NOMO-1 (cell line): ENCODE data around the gene RGS14.

Source experiments
- DNase-seq, 2 experiments: peaks; one replicate each; lab custom pipeline; 2025; ENCODE audit not compliant: unreplicated experiment in 2 of 2; lab: John Stamatoyannopoulos, UW

The RGS14 gene

DNA sequence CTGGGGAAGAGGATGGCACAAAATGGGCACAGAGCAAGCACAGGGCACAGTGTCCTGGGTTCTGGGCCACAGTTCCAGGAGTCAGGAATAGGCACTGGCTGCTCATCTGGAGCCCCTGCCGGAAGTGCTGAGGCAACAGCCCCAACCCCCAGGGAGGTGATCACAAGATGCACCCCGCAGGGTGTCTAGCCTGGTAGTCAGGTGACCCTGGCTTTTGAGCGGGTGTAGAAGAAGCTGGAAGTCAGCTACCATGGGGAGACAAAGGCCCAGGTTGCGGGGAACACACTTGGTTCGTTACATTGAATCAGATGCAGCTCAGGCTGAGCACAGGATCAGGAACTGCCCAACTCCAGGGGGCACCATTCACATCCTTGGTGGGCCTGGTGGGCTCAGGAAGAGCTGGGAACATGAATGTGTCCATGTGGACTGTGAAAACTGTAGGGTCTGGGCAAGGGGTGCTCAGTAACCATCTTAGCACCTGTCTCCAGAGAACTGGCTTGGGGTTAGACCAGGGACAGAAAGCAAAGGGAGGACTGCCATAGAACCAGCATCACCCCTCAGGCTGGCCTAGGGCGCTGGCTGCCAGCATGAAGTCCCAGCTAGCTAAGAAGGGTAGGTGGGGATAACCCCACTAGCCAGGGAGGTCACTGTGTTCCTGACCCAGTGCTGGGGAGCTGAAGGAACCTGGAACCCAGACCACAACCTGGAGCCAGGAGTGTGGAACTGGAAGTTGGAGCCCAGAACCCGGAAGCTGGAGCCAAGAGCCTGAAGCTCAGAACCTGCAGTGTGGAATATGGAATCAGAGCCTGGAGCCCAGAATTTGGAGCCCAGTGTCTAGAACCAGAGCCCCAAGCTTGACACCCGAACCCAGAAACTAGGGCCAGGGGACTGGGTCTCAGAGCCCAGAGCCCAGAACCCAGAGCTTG, 20.4 kb downstream of the RGS14 start:
- DNase-seq, result no peak

DNA sequence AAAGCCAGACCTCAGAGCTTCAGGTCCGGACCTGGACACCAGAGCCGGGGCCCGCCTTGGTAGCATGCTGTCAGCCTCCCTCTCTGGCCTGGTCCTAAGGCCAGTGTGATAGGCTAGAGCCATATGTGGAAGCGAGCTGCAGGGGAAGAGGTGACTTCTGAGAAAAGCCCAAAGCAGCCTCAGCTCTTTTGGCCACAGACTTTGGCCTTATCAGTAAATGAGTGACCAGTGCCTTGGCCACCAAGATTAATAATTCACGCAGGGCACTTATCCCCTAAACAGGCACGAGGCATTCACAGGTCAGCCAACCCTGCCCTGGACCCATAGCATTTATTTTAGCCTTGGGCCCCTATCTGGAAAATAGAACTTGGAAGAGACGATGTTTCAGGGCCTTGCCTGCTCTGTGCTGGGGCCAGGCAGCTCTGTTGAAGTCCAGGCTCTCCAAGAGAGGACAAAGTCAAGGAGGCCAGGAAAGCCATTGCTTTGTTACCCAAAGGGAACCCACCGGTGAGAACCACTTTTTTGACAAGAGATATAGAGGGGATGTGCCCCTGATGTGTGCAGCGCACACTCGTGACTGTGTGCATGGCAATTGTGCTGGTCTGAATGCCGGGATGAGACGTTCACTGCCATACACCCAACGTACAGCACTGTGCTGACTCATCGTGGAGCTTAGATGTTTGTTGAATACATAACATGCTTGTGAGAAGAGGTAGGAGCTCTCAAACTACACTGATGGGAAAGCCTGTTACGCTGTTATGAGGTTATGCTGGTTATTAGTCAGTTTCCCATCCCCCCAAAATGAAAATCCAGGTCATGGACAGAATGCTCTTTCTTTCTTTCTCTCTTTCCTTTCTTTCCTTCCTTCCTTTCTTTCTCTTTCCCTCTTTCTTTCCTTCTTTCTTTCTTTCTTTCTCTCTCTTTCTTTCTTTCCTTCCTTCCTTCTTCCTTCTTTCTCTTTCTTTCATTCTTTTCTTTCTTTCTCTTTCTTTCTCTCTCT, 21.5 kb downstream of the RGS14 start:
- DNase-seq, result no peak

DNA sequence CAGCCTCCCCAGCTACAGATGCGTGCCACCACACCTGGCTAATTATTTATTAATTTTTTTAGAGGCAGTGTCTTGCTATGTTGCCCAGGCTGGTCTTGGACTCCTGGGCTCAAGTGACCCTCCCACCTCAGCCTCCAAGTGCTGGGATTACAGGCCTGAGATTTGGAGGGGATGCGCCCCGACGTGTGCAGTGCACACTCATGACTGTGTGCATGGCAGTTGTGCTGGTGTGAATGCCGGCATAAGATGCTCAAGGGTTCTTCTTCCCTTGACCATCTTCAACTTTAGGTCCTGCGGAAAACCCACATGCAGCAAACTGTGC, 23.0 kb downstream of the RGS14 start:
- no peak for DNase-seq

DNA sequence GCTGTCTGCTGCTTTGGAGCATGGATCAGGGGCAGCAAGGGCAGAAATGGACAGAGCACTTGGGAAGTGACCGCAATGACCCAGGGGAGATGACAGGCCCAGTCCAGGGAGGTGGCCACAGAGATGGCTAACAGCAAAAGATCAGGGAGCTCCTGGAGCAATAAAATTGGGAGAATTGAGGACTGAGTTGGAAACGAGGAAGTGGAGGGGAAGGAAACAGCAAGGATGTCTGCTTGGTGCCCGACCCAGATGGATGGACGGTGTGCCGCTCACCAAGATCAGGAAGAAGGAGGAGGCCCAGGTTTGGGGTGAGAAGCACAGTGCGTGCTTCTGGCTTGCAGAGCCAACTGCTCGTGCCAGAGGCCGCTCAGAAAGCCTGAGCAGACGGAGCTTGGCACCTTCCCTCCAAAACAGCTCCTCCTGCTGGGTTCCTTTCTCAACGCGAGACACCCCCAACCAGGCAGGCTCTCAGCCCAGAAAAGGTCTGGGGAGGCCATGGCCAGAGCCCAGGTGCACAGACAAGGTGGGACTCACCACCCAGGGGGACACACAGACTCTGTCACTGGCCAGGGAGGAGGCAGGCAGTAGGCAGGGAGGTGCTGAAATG, 24.8 kb downstream of the RGS14 start:
- no peak for DNase-seq

DNA sequence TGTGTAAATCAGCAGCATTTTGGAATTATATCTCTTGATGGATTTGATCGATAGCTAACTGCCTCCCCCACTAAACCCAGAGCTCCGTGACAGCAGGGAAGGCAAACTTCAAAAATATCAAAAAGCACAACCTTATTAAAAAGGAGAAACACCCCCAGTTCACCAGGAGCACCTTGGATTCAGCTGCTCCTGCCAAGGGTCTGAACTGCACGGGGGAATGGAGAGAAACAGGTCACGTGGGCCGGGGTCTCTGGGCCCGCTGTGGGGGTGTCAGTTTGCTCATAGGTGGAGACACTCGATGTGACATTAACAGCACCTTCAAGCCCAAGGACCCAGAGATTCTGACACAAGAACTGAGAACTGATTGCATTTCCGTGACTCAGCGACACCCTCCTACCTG, 25.5 kb downstream of the RGS14 start:
- DNase-seq, result no peak

DNA sequence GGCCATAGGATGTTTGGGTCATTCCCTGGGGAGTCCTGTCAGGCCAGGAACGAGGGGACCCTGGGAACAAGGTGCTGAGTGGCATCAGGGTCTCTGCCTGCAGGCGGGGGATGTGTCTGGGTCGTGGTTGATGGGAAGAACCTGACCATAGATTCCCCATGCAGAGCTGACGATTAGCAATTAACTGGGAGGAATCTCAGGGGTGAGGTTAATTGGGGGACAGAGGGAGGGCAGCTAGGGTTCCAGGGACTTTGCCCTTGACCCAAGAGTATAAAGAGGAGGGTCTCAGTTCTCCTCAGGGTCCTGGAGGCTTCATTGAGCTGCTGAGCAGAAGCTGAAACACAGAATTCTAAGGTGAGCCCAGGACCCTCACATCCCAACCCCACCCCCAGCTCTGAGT, 26.4 kb downstream of the RGS14 start, which contains the start of gene SLC34A1:
TSS of gene SLC34A1 (plus strand) at position 301 of the 400 bp plus-strand sequence. CDS start 1,308 bp downstream, outside the sequence.
- DNase-seq, result no peak

DNA sequence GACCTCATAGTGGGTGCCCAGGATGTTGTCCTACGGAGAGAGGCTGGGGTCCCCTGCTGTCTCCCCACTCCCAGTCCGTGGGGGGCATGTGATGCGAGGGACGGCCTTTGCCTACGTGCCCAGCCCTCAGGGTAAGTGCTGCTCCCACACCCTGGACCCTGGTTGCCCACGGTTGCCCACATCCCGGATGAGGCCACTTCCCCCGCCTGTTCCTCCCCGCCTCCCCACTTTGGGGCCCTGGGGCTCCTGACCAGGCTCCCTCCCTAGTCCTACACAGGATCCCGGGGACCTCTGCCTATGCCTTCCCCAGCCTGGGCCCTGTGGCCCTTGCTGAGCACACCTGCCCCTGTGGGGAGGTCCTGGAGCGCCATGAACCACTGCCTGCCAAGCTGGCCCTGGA, 28.0 kb downstream of the RGS14 start:
- DNase-seq, result no peak

DNA sequence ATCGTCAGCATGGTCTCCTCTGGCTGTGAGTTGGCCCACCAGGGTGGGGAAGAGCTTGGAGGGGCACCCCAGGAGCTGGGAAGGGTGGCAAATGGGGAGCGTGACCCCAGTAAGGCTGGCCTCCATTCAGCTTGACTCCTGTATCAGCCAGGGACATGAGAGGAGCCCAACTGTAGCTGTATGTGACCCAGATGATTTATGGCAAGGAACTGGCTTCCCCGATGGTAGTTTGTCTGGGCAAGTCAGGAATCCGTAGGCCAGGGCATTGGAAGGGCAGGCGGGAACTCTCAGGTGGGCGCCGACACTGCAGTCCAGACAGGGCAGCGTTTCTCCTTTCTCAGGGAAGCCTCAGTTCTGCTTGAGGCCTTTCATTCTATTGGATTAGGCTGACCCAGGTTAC, 28.8 kb downstream of the RGS14 start:
- DNase-seq, result no peak

DNA sequence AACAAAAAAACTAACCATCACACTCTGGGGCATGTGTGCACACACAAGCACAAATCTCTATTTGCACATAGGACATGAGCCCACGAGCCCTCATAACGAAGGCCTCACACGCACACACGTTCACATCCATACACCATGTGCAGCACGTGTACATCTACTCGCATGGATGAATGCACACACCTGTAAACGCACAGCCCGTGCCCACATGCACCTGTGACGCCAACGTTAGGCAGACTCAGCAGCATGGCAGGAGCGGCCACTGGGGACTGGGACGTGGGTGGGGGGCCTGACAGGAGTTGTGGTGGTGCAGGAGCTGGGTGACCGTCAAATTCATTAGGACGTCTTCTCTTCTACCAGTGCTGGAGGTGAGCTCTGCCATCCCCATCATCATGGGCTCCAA, 29.7 kb downstream of the RGS14 start:
- no peak for DNase-seq

DNA sequence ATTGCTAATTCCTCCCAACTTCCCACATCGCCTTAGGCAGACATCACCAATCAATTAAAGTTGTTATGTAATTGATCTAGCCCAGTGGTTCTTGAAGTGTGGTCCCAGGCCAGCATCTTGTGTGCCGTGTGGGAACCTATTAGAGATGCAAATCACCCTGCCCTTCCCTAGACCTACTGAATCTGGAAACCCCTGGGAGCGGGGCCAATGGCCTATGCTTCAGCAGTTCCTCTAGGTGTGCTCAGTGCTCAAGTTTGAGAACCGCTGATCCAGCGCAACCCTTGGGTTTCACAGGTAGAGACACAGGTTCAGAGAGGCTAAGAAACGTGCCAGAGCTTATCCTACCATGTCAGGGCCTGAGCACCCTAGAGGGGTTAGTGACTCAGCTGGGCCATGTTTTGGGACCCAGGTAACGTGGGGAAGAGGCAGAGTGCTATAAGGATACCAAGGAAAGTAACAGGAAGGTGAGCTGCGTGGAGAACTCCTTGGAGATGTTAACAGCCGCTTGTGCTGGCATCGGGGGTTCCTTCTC, 30.9 kb downstream of the RGS14 start:
- DNase-seq, result no peak

DNA sequence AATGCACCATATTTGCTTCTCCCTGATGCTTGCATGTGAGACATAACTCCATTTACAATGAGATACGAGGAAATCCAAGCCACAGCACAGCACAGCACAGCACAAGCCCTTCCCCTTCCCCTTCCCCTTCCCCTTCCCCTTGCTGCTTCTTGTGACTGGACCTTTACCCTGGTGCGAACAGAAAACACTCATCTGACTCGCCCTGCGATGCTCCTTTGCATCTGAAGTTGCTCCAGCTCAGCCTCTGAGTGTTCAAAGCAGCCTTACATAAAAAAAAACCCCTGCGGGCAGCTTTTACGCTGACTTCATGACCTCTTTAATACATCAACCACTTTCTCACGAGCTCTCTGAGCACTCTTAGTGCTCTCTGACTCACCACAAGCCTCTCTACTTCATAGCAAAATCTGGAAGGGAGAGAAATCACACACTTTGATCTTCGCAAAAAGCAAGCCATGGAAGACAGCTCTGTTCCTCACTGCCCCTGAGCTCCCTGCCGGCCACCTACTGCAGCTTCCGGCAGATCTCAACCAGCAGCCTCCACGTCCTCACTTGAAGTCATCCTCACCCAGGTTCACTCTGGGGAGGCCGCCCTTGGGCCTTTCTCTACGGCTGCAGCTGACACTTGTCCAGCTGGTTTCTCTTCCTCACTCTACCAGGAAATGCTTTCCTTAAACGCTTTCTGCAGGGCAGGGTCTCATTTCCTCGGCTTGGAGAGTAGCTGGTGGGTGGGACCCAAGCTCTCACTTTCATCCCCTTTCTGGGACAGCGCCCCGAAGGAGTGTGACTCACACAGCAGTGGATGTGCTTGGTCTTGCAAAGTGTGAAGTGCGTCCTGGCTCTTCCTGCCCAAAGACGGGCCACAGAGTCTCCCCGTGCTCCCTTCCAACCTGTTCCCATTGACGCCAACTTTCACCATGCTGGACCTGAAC, 31.8 kb downstream of the RGS14 start:
- peak; percentile 72 to 82 for DNase-seq

DNA sequence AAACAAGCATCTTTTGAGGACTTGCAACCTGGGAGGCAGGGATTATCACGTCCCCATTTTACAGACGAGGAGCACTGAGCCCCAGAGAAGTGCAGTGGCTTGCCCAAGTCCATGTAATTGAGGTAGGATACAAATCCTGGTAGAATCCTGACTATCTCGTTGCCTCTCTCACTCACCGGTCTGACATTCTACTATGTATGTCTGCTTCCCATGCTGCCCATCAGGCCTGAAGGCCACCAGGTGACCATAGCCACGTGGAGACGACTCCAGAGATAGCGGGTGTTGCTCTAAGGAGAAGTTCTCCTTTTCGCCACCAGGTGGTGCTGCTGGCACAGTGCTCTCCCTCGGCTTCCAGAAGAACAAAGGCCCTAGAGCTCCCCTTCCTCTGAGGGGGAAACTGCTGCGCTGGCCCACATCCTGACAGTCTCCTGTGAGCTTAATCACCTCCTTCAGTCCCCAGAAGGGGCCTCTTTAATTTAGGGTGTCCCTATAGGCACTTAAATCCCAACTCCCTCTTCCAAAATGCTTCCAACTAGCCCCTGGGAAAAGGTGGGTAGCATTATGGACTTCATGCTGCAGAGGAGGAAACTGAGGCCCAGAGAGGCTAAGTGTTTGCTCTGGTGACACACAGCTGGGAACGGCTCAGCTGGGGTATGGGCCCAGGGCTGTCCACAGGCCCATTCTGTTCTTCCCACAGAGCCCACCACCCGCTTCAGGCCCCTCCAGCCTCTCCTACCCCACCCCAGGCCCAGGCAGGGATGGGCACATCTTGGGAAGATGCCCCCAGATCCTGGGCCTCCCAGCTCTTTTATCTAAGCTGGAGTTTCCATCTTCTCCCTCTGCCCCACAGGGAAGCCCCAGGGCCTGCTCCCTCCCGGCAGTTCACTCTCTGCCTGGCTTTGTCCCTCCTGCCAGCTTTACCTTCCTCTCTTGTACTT, 32.9 kb downstream of the RGS14 start:
- DNase-seq, result peak; percentile 58 to 82

DNA sequence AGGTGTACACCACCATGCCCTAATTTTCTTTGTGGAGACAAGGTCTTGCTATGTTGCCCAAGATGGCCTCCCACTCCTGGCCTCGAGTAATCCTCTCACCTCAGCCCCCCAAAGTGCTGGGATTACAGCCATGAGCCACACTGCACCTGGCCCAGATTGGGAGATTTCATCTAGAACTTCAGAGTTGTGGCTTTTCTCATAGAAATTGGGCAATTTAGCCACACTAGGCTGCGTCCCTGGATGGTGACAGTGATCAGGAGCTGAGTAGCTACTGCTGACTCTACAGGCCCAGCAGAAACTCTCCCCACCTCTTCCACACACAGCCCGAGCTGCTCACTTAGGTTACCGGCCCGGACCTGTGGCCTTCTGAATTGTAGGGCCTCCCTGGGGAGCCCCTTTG, 35.0 kb downstream of the RGS14 start:
- DNase-seq, result no peak

DNA sequence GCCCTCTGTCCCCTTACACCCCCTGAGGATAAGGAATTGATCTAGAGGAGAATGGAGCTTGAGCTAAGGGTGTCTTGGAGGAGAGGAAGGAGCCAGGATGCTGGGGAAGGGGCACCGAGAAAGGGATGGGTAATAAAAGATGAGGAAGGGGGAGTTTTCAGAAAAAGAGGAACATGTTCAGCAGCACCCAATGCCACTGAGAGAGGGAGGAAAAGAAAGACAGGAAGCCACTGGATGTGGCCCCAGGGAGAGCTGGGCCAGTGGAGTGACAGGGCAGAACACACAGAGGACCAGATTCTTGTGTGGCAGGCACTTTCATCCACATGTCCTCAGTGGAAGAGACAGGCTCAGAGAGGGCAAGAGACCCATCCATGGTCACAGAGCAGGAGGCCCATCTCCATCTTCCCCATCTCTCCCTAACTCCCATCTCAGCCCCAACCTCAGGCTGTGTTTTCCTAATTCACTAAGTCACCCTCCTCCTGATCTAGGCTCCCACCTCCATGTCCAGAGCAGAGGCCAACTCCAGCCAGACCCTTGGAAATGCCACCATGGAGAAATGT, 35.6 kb downstream of the RGS14 start:
- DNase-seq, result peak in 1 of 2 experiments; percentile 21

DNA sequence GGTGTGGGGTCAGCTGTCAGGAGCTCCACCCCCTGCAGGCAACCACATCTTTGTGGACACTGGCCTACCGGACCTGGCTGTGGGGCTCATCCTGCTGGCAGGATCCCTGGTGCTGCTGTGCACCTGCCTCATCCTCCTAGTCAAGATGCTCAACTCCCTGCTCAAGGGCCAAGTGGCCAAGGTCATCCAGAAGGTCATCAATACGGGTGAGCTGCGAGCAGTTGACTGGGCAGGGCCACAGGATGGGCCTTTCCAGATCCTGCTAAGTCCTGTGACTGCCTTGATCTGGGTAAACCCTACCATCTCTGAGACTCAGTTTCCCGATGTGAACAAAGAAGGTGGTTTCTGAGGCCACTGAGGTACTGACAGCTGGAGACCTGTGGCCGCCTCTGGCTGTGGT, 36.3 kb downstream of the RGS14 start:
- DNase-seq, result no peak

DNA sequence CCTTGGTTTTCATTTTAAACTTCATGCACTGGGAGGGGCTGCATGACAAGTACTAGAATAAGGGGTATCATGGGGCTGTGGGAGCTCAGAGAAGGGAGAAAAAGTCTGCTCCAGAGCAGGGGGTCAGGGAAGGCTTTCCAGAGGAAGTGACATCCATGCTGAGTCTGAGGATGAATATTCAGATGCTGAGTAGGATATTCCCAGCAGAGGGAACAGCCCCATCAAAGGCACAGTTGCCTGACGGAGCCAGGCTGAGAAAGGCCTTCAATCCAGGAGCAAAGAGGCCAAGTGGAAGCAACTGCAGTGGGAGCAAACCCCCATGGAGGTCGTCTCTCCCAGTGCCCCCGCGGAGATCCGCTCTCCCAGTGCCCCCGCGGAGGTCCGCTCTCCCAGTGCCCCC, 38.4 kb downstream of the RGS14 start:
- no peak for DNase-seq

DNA sequence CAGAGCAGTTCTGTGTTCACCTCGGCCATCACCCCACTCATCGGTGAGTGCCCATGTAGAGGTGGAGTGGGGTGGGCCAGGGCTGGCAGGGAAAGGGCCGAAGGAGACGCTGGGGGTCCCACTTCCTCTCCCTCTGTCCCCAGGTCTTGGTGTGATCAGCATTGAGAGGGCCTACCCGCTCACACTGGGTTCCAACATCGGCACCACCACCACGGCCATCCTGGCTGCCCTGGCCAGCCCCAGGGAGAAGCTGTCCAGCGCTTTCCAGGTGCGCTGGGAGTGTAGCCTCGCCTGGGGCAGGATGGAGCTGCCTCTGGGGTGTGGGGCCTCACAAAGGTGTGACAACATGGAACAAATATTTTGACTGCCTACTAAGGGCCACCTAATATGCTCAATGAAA, 39.1 kb downstream of the RGS14 start:
- no peak for DNase-seq

DNA sequence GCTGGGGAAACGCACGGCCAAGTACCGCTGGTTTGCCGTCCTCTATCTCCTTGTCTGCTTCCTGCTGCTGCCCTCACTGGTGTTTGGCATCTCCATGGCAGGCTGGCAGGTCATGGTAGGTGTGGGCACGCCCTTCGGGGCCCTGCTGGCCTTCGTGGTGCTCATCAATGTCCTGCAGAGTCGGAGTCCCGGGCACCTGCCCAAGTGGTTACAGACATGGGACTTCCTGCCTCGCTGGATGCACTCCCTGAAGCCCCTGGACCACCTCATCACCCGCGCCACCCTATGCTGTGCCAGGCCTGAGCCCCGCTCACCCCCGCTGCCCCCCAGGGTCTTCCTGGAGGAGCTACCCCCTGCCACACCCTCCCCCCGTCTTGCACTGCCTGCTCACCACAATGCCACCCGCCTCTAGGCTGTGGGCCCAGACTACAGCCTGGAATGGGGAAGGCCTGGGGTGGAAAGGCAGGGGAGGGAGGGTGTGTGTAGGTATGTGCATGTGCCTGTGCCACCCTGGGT, 40.2 kb downstream of the RGS14 start:
- DNase-seq, result no peak
